Effector CD8-positive, alpha-beta T cell (primary cell): ENCODE results near the gene ZNF322.

Experiments
- DNase-seq: peaks from one replicate; lab custom pipeline; 2025; lab: John Stamatoyannopoulos, UW

Gene ZNF322

GRCh38 chr6:26613689-26614683 lies 45.6 kb downstream of the ZNF322 start:
- DNase-seq = no peak

GRCh38 chr6:26613201-26613600 lies 46.3 kb downstream of the ZNF322 start:
- no peak for DNase-seq

GRCh38 chr6:26611599-26611998 lies 47.9 kb downstream of the ZNF322 start:
- no peak for DNase-seq

- DNase-seq = no peak
Observed at GRCh38 chr6:26609463-26609862, 50.1 kb downstream of the ZNF322 start.

GRCh38 chr6:26607434-26608230 lies 51.9 kb downstream of the ZNF322 start:
- peak; percentile 7 for DNase-seq

- DNase-seq = no peak
Observed at GRCh38 chr6:26604797-26605196, 54.7 kb downstream of the ZNF322 start.

GRCh38 chr6:26604026-26604425 lies 55.5 kb downstream of the ZNF322 start:
- DNase-seq = no peak

GRCh38 chr6:26602262-26602661 lies 57.3 kb downstream of the ZNF322 start:
- no peak for DNase-seq

GRCh38 chr6:26600759-26601158 lies 58.8 kb downstream of the ZNF322 start:
- DNase-seq = no peak

GRCh38 chr6:26599591-26599990 lies 60.0 kb downstream of the ZNF322 start:
- DNase-seq = no peak

- DNase-seq = no peak
Observed at GRCh38 chr6:26599134-26599533, 60.4 kb downstream of the ZNF322 start.

- DNase-seq = no peak
Observed at GRCh38 chr6:26598267-26598666, 61.3 kb downstream of the ZNF322 start.

GRCh38 chr6:26597821-26598220 lies 61.7 kb downstream of the ZNF322 start:
- no peak for DNase-seq

- DNase-seq = no peak
Observed at GRCh38 chr6:26597389-26597766, 62.2 kb downstream of the ZNF322 start.

- DNase-seq = peak; percentile 94
Observed at GRCh38 chr6:26596579-26597388, 62.8 kb downstream of the ZNF322 start, which contains the start of gene ABT1. TSS of gene ABT1 (plus strand) at chr6:26596953. CDS start at chr6:26596983, 30 bp downstream.

GRCh38 chr6:26595669-26596269 lies 63.8 kb downstream of the ZNF322 start:
- DNase-seq = peak; percentile 81

GRCh38 chr6:26594730-26595632 lies 64.6 kb downstream of the ZNF322 start:
- DNase-seq = no peak

GRCh38 chr6:26594131-26594498 lies 65.4 kb downstream of the ZNF322 start:
- no peak for DNase-seq

- DNase-seq = no peak
Observed at GRCh38 chr6:26593278-26594130, 66.0 kb downstream of the ZNF322 start.
